NCI-H748 (cell line): ENCODE data around the gene RBPMS2.
"Not testable (repeated sequence)": the region's sequence is repeated elsewhere in the genome, so short reads cannot be mapped to it uniquely, and the experiment has no call there.

Experiments
- DNase-seq: peaks from one replicate; lab custom pipeline; 2025; ENCODE audit not compliant: unreplicated experiment; lab: John Stamatoyannopoulos, UW

RBPMS2 gene

GRCh38 chr15:64755427-64755940 lies 19.9 kb downstream of the RBPMS2 start:
- DNase-seq, result no peak

- no peak for DNase-seq
Observed at GRCh38 chr15:64754663-64755426, 20.5 kb downstream of the RBPMS2 start.

- DNase-seq, result no peak
Observed at GRCh38 chr15:64753480-64754185, 21.8 kb downstream of the RBPMS2 start.

- DNase-seq, result no peak
Observed at GRCh38 chr15:64751464-64751863, 23.9 kb downstream of the RBPMS2 start.

- no peak for DNase-seq
Observed at GRCh38 chr15:64749999-64750657, 25.3 kb downstream of the RBPMS2 start.

GRCh38 chr15:64749167-64749566 lies 26.2 kb downstream of the RBPMS2 start:
- no peak for DNase-seq

GRCh38 chr15:64748251-64748650 lies 27.1 kb downstream of the RBPMS2 start:
- no peak for DNase-seq

- DNase-seq, result no peak
Observed at GRCh38 chr15:64747578-64747977, 27.8 kb downstream of the RBPMS2 start.

GRCh38 chr15:64746921-64747320 lies 28.5 kb downstream of the RBPMS2 start:
- DNase-seq, result no peak

- DNase-seq, result no peak
Observed at GRCh38 chr15:64746356-64746755, 29.0 kb downstream of the RBPMS2 start.

- no peak for DNase-seq
Observed at GRCh38 chr15:64743691-64744090, 31.7 kb downstream of the RBPMS2 start.

- DNase-seq, result no peak
Observed at GRCh38 chr15:64742921-64743320, 32.5 kb downstream of the RBPMS2 start.

- no peak for DNase-seq
Observed at GRCh38 chr15:64742385-64742784, 33.0 kb downstream of the RBPMS2 start.

- not testable (repeated sequence) for DNase-seq
Observed at GRCh38 chr15:64741708-64742107, 33.7 kb downstream of the RBPMS2 start.

GRCh38 chr15:64740311-64741170 lies 34.8 kb downstream of the RBPMS2 start:
- DNase-seq, result no peak

- no peak for DNase-seq
Observed at GRCh38 chr15:64739577-64740143, 35.7 kb downstream of the RBPMS2 start.

GRCh38 chr15:64739156-64739555 lies 36.2 kb downstream of the RBPMS2 start:
- no peak for DNase-seq

- DNase-seq, result no peak
Observed at GRCh38 chr15:64738226-64739095, 36.9 kb downstream of the RBPMS2 start.

GRCh38 chr15:64732156-64732860 lies 43.1 kb downstream of the RBPMS2 start:
- DNase-seq, result no peak
